Heart right ventricle (tissue), 16 donors: ENCODE data around the gene KRTAP5-1. TPM values are rescaled to one million over a fixed set of nuclear protein-coding genes. Genes with fewer than 3 reads are reported as not detected.

Experiments used
- ATAC-seq, 8 donors: fragments of 200-7000 bp; cut with Tn5 transposase; one replicate each; pipeline ENCODE4 v1.9.1; 2020; ENCODE audit warnings: mild to moderate bottlenecking in 8 of 8, moderate library complexity in 8 of 8, moderate number of reproducible peaks in 1 of 8
- DNase-seq, 2 donors: peaks; one replicate each; pipeline ENCODE4 v3.0.0-alpha.2; 2020
- H3K27ac ChIP-seq, 10 donors: fragments of 200-600 bp; sonication (generic) in 2 of 10; one replicate each; pipeline versions ENCODE4 v1.5.0 to v1.8.0; 2020 to 2022; ENCODE audit warnings: mild to moderate bottlenecking in 3 of 10
- H3K27me3 ChIP-seq, 7 donors: fragments of 200-600 bp; one replicate each; pipeline ENCODE4 v1.8.0; 2021 to 2022; ENCODE audit warnings: mild to moderate bottlenecking in 2 of 7
- H3K36me3 ChIP-seq, 9 donors: fragments of 200-600 bp; sonication (generic) in 1 of 9; one replicate each; pipeline versions ENCODE4 v1.5.0 to v1.8.0; 2020 to 2022; ENCODE audit warnings: mild to moderate bottlenecking in 2 of 9
- H3K4me1 ChIP-seq, 9 donors: fragments of 200-600 bp; sonication (generic) in 1 of 9; one replicate each; pipeline versions ENCODE4 v1.5.0 to v1.8.0; 2020 to 2022; ENCODE audit warnings: mild to moderate bottlenecking in 4 of 9
- H3K4me3 ChIP-seq, 10 donors: fragments of 200-600 bp; sonication (generic) in 2 of 10; one replicate each; pipeline versions ENCODE4 v1.5.0 to v1.8.0; 2020 to 2022; ENCODE audit warnings: mild to moderate bottlenecking in 7 of 10, moderate library complexity in 2 of 10
- H3K9me3 ChIP-seq, 11 donors: fragments of 200-600 bp in 10 of 11; sonication (generic) in 2 of 11; one replicate each; pipeline versions ENCODE4 v1.5.0 to v1.8.0; 2013 to 2022; ENCODE audit warnings: mild to moderate bottlenecking in 2 of 11, control low read depth in 1 of 11, moderate library complexity in 1 of 11
- CTCF ChIP-seq, 9 donors: fragments of 200-600 bp; sonication (generic) in 2 of 9; IDR thresholded peaks; one replicate each; pipeline versions ENCODE4 v1.5.0 to v1.8.0; 2021 to 2022; ENCODE audit warnings: antibody characterized with exemption in 9 of 9, mild to moderate bottlenecking in 5 of 9, moderate library complexity in 1 of 9
- WGBS, 2 donors: extraction: QIAGEN DNeasy Blood & Tissue Kit; methylation state at CpG; one replicate each; pipeline ENCODE4 v1.1.7; 2013; ENCODE audit warnings: inconsistent platforms in 1 of 2; 5-methylcytosine and 5-hydroxymethylcytosine counted together
- intact Hi-C, 10 donors: fragments of 100-400 bp; cut with DNase I; formaldehyde crosslinking; loops; one replicate each; pipeline versions ENCODE4 v1.11.1 to v1.14.2; 2022
- polyA plus RNA-seq, 2 donors: library from polyadenylated mRNA; stranded (reverse); fragments of 200-250 nt; gene quantifications; one replicate each; pipeline ENCODE4 v1.2.3, GENCODE V29; 2013
- total RNA-seq, 10 donors: library from RNA; stranded (reverse); fragmentation: NEBNext Ultra II Directional in 3 of 10; extraction: Animal tissue kit (Norgen Biotek cat#: 25700) in 3 of 10; gene quantifications; one replicate each; pipeline versions ENCODE4 v1.2.1 to v1.2.4, GENCODE V29; 2021 to 2023
- donor health status: Arrhythmogenic right ventricular cardiomyopathy.
- donor health status: ischemic (EF 13 %, LVEDD 7.1; RV severe dilation, severe dysfunction).
- donor health status: healthy with polysubstance abuse.
- donor health status: DM: no; HTN: yes; CAD: no.
- donor health status: DM: no; HTN: no; CAD: no.
- donor health status: ischemic (EF 25% LVEDD 6.9; RV normal size, moderate dysfunction).
- donor health status: ischemic (EF 25% LVEDD 5.7; RV mildly dilated, moderate dysfunction).
- donor health status: healthy.
- donor health status: DM: yes; HTN: yes; CAD: no.
- donor health status: Ischemic cardiomyopathy.
- donor health status: ischemic (EF 35%, LVEDD 5.7; RV mildly dilated, moderate dysfunction).
- donor health status: nonischemic (EF 11% LVEDD 7.7; RV severe dilation, severe dysfunction).
- donor health status: DM: yes; HTN: yes; CAD: no.
- donor health status: PGD.
- donor health status: ischemic (EF 29% LVEDD 5.4; RV normal size, mild dysfunction).
- donor health status: nonischemic (EF 23%, LVEDD 6.1; RV moderate dilation, normal function).

KRTAP5-1 gene
- total and polyA plus RNA-seq, 12 donors = not detected

GRCh38 chr11:1541474-1542204 lies 43.4 kb downstream of the KRTAP5-1 start:
- Histone ChIP-seq H3K27me3 (peaks cover 0 to 32% (median 13%) of the 10 kb centered on the region in 7 donors), H3K9me3 (peaks cover 0 to 3% (median 0%) of the 10 kb centered on the region in 11 donors), H3K36me3 (peaks cover 0 to 9% (median 0%) of the 10 kb centered on the region in 9 donors), H3K4me1 (peaks cover 4 to 15% (median 10%) of the 10 kb centered on the region in 9 donors), H3K27ac (no peak overlapping the region), H3K4me3 (no peak overlapping the region)
- TF ChIP-seq CTCF (IDR thresholded peaks at IDR 0.05) = no peak
- ATAC-seq = peak in 2 of 8 donors; percentile 20 to 34
- intact Hi-C loops = loop anchor here in 6 of 10 donors (5.0 to 10.0 kb wide), 2 partner anchors 36 to 83 kb away; partner anchors contain the start of genes KRTAP5-4 (in 5 of the 6) and KRTAP5-5 (in 5 of the 6)
- DNase-seq = peak in 1 of 2 donors; percentile 10
- 78 to 83% methylated on average over 22 of the region's 22 CpGs for WGBS, 2 donors

- WGBS, 2 donors = 83 to 87% methylated on average over 6 of the region's 6 CpGs
- no peak for ATAC-seq
- H3K4me1 ChIP-seq = peaks cover 14 to 26% (median 25%) of the 10 kb centered on the region in 9 donors
- H3K4me3 ChIP-seq = no peak overlapping the region
- H3K36me3 ChIP-seq = peaks cover 0 to 17% (median 0%) of the 10 kb centered on the region in 9 donors
- intact Hi-C loops = loop anchor here in 6 of 10 donors (5.0 to 10.0 kb wide), 2 partner anchors 37 to 85 kb away; partner anchors contain the start of genes KRTAP5-4 (in 5 of the 6) and KRTAP5-5 (in 5 of the 6)
- no peak overlapping the region for H3K27ac ChIP-seq
- H3K27me3 ChIP-seq = peaks cover 0 to 16% (median 4%) of the 10 kb centered on the region in 7 donors
- no peak for DNase-seq
- H3K9me3 ChIP-seq = peaks cover 0 to 3% (median 0%) of the 10 kb centered on the region in 11 donors
- no peak for TF ChIP-seq CTCF (IDR thresholded peaks at IDR 0.05)
Observed at GRCh38 chr11:1540074-1540473, 45.0 kb downstream of the KRTAP5-1 start.

- TF ChIP-seq CTCF (IDR thresholded peaks at IDR 0.05) = no peak
- ATAC-seq (no peak), DNase-seq (no peak)
- Histone ChIP-seq H3K4me3 (no peak overlapping the region), H3K4me1 (peaks cover 28 to 45% (median 44%) of the 10 kb centered on the region in 9 donors), H3K27me3 (peaks cover 0 to 7% (median 0%) of the 10 kb centered on the region in 7 donors), H3K36me3 (peaks cover 0 to 24% (median 0%) of the 10 kb centered on the region in 9 donors), H3K27ac (no peak overlapping the region), H3K9me3 (peaks cover 0 to 3% (median 0%) of the 10 kb centered on the region in 11 donors)
- intact Hi-C loops = no loop called here
- WGBS, 2 donors = 82 to 84% methylated on average over 5 of the region's 5 CpGs
Observed at GRCh38 chr11:1538153-1538552, 46.9 kb downstream of the KRTAP5-1 start.

- Histone ChIP-seq H3K36me3 (peaks cover 0 to 28% (median 0%) of the 10 kb centered on the region in 9 donors), H3K4me1 (peaks cover 42 to 64% (median 63%) of the 10 kb centered on the region in 9 donors), H3K27ac (peak overlapping the region in 9 of 10 donors; percentile 6 to 72 (median 45)), H3K9me3 (peaks cover 0 to 3% (median 0%) of the 10 kb centered on the region in 11 donors), H3K27me3 (peaks cover 0 to 7% (median 0%) of the 10 kb centered on the region in 7 donors), H3K4me3 (peak overlapping the region in 3 of 10 donors; percentile 0 to 4 (median 0))
- peak in 1 of 2 donors; percentile 23 for DNase-seq
- TF ChIP-seq CTCF (IDR thresholded peaks at IDR 0.05) = no peak
- WGBS, 2 donors = 41 to 52% methylated on average over 16 of the region's 16 CpGs
- ATAC-seq = peak in 1 of 8 donors; percentile 10
- intact Hi-C loops = no loop called here
Observed at GRCh38 chr11:1536065-1536843, 48.8 kb downstream of the KRTAP5-1 start.
